HG03039 (cell line): ENCODE results near the gene DCAF11.

Experiments used
- ATAC-seq: cut with Tn5 transposase; IDR thresholded peaks from one replicate; pipeline ENCODE4 v1.9.1; 2021; ENCODE audit warnings: mild to moderate bottlenecking, moderate library complexity; ENCODE audit not compliant: unreplicated experiment

DCAF11 gene

DNA sequence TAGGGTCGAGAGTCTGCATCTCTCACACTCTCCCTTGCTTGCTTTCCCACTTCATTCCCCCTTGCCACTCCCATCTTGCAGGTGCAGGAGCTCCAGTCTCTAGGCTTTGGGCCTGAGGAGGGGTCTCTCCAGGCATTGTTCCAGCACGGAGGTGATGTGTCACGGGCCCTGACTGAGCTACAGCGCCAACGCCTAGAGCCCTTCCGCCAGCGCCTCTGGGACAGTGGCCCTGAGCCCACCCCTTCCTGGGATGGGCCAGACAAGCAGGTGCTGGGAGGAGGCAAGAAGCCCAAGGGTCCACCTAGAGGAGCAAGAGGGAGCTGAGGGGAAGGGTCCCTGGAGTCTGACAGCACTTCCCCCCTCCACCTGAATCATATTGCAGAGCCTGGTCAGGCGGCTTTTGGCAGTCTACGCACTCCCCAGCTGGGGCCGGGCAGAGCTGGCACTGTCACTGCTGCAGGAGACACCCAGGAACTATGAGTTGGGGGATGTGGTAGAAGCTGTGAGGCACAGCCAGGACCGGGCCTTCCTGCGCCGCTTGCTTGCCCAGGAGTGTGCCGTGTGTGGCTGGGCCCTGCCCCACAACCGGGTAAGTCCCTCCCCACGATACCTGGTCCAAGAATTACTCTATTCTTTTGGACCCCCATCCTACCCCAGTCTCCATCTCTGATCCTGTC, 37.0 kb downstream of the DCAF11 start:
- ATAC-seq = no peak

DNA sequence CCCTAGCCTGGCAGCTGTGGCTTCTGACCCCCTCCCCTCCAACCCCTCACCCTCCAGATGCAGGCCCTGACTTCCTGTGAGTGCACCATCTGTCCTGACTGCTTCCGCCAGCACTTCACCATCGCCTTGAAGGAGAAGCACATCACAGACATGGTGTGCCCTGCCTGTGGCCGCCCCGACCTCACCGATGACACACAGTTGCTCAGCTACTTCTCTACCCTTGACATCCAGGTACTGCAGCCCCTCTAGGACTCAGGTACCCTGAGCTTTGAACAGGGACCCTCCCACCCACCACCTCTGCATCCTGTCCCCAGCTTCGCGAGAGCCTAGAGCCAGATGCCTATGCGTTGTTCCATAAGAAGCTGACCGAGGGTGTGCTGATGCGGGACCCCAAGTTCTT, 40.5 kb downstream of the DCAF11 start:
- ATAC-seq = no peak

DNA sequence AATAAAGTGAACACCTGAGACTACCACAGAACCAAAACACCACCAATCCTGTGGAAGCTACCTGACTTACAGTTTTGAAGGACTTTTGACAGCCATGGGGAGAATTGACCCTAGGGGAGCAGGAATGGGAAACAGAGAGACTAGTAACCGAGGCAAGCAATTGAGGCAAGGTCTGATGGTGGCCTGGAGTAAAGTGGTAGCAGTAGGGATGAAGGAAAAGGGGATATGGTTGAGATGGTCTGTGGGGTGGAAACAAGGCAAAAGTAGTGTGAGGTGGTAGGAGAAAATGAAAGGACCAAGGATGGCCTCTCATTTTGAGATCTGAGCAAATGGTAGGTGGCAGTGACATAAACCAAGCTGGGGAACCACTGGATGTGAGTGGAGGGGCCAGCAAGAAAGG, 42.3 kb downstream of the DCAF11 start:
- ATAC-seq = no peak

DNA sequence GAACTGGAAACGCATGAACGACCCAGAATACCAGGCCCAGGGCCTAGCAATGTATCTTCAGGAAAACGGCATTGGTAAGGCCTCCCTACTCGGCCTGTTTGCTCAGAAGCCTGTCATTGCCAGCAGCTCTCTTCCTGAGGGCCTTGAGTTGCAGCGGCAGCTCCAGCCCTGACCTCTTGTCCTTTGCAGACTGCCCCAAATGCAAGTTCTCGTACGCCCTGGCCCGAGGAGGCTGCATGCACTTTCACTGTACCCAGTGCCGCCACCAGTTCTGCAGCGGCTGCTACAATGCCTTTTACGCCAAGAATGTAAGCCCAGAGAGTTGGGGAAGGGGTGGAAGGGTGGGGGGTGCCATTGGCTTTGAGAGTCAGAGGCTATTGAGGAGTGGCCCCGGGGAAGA, 42.8 kb downstream of the DCAF11 start:
- no peak for ATAC-seq

DNA sequence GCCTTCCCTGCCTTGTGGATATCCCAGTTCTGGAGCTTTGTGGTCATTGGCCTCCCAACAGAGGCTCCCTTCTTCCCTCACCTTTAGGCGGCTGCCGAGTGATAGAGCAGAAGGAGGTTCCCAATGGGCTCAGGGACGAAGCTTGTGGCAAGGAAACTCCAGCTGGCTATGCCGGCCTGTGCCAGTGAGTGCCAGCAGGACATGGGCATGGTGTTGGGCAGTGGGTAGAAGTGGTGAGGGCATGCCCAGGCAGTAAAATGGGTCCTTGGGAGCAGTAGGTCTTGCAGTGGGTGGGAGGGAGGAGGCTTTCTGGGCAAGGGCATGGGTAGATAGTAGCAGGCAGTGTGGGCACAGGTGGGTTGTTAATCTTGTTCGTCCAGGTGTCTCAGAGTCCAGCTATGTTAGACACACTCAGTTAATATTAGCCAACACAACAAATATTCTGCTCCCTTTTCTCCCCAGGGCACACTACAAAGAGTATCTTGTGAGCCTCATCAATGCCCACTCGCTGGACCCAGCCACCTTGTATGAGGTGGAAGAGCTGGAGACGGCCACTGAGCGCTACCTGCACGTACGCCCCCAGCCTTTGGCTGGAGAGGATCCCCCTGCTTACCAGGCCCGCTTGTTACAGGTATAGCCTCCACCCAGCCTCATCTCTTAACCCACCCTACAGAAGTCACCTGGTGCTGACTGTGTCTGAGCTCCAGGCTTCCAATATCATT, 45.4 kb downstream of the DCAF11 start:
- ATAC-seq = no peak

DNA sequence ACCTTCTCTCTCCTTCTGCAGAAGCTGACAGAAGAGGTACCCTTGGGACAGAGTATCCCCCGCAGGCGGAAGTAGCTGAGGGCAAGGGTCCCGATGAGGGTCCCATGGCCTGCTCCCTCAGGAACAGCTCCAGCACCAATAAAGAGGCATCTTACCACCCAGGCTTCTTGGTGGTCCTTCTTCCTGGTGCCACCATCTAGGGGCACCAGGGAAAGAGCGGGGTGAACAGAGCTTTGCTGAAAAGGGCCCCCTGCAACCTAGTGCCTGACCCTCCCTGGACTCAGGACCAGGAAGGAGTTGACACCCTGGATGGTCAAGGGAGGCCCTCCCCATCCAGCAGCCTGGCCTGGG, 45.9 kb downstream of the DCAF11 start:
- no peak for ATAC-seq

DNA sequence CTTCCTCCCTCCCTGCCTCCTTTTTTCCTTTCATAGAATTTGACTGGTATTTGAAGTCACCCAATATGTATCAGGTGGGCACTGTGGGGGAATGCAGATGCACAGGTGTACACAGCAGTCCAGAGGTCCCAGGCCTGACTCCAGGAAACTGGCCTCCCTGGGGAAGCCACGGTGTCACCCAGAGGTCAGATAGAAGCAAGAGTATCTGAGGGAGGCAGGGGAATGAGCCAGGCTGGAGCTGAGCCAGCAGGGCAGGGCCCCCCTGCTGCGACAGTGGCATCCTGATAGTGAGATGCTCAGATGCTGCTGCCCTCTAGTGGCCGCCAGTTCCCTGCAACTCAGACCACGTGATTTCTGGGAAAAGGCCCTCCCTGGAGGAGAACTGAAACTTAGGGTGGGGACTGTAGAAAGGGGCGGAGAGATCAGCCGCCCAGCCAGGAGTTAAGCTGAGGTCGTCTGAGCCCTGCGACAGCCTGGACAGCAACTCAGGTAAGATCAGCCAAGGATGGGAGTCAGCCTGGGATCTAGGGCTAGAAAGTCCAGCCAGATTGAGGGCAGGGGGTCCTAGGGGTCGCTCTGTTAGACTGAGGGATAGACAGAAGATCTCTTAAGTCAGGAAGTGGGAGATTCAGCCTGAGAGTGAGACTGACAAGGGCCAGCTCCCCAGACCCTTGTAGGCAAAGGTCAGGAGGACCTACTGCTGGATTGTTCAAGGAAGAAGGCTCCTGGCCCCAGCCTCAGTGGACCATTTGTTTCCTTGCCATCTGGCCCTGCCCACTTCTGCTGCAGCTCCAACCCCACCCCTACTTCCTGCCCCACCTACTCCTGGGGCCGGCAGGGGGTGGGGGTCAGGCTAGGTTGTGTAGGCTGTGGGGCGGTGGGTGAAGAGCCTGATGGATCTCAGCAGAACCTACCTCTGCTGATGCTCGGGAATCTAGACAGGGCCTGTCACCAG, 46.5 kb downstream of the DCAF11 start, which contains the start of gene IRF9:
IRF9 (plus strand) TSS at position 416 of the 955 bp plus-strand sequence. CDS start 880 bp downstream, outside the sequence.
- peak; percentile 68 for ATAC-seq

DNA sequence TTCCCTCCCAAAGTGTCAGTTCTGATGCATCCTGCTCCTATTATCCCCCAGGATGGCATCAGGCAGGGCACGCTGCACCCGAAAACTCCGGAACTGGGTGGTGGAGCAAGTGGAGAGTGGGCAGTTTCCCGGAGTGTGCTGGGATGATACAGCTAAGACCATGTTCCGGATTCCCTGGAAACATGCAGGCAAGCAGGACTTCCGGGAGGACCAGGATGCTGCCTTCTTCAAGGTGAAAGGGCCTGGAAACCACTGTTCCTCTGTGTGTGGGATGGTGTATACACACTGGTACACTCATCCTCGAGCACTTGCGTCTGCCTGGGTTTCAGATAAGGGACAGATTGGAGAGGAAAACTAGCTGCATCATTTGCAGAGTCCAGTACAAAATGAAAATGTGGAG, 47.5 kb downstream of the DCAF11 start:
- no peak for ATAC-seq

DNA sequence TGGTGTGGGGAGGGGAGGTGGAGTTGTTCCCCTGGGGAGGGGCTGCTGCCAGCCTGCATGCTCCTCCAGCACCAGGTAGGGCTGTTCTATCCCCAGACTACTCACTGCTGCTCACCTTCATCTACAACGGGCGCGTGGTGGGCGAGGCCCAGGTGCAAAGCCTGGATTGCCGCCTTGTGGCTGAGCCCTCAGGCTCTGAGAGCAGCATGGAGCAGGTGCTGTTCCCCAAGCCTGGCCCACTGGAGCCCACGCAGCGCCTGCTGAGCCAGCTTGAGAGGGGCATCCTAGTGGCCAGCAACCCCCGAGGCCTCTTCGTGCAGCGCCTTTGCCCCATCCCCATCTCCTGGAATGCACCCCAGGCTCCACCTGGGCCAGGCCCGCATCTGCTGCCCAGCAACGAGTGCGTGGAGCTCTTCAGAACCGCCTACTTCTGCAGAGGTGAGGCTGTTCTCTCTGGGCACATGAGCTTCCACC, 50.0 kb downstream of the DCAF11 start:
- ATAC-seq = no peak

DNA sequence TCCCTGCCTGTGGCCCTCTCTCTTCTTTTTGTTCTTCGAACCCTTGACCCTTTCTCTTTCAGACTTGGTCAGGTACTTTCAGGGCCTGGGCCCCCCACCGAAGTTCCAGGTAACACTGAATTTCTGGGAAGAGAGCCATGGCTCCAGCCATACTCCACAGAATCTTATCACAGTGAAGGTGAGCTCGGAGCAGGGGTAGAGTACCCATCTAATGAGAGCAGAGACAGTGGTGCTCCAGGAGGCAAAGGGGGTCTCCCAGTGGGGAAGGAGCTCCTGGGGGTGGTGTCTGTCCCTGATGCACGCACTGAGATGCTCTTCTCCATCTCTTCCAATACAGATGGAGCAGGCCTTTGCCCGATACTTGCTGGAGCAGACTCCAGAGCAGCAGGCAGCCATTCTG, 51.2 kb downstream of the DCAF11 start:
- ATAC-seq = no peak

DNA sequence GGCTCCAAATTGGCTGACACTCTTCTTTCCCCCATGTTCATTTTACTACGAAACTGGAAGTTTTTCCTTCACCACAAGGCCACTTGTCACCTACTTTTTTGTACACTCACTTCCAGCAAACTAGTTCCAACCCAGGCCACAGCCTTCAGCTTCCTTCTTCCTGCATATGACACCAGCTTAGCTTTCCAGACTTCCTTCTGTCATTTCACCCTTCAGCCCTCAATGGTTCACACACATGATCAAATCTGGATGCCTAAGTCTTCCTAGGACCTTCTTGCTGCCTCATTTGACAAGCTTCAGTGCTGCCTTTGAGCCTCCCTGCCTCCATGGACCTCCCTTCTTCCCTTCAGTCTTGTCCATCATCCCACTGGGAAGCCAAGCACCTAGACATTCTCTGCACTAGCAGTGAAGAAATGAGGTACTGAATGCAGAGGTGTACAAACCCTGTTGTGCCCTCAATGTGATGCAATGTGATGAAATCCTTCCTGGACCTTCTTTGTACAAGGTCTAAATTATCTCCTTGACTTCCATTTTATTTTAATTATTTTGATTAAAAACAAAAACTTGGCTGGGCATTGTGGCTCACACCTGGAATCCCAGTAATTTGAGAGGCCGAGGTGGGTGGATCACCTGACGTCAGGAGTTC, 53.0 kb downstream of the DCAF11 start:
- no peak for ATAC-seq

DNA sequence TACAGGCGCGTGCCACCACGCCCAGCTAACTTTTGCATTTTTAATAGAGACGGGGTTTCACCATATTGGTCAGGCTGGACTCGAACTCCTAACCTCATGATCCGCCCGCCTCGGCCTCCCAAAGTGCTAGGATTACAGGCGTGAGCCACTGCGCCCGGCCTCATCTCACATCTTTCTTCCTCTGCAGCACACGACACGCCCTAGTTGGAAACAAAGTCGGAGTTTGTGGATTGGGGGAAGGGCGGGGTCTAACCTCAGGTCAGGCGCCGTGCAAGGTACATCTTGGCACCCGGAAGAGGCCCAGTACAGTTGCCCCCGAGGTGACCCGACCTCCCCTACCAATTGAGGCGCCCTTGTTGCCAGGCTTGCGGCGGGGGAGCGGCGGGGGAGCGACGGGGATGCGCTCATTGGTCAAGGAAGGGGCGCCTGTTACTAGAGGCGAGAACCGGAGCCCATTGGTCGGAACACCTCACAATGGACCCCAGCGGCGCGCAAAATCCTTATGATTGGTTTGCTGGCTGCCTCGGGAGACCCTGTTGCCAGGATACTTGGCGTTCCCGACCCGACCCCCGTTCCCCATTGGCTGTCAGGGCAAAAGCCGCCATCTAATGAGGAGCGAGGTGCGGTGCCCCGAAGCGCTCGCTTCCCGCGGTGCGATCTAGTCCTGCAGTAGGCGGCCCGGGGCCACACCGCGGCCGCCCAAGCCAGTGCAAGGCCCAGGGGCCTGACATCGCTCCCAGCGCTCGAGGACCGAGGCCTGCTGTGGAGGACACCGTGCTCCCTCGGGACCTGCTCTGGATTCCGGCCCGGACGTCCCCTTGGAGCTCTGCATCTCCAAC, 57.1 kb downstream of the DCAF11 start, which contains the start of gene REC8:
REC8 (plus strand) TSS at position 659 of the 839 bp plus-strand sequence. CDS start 473 bp downstream, outside the sequence.
- ATAC-seq = peak; percentile 42

DNA sequence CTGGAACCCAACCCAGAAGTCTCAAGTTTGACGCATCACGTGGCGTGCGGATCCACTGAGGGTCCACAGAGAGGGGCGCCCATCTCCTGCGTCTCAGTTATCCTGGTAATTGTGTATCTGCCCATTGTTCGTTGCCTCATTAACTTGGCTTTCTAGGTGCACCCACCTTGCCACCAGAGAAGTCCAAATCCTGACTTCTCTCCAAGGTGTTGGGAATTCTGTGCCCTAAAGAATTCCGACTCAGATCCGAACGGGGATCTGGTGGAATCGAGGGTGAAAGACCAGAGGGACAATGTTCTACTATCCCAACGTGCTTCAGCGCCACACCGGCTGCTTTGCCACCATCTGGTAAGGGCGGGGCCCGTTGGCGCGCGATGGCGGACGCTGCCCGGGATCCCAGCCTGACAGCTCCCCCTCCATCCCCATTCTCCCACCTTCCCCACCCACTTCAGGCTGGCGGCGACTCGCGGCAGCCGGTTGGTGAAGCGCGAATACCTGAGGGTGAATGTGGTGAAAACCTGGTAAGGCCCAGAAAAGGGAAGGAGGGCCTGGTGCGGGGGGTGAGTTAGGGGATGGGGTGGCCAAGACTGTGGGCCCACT, 57.8 kb downstream of the DCAF11 start:
- no peak for ATAC-seq

DNA sequence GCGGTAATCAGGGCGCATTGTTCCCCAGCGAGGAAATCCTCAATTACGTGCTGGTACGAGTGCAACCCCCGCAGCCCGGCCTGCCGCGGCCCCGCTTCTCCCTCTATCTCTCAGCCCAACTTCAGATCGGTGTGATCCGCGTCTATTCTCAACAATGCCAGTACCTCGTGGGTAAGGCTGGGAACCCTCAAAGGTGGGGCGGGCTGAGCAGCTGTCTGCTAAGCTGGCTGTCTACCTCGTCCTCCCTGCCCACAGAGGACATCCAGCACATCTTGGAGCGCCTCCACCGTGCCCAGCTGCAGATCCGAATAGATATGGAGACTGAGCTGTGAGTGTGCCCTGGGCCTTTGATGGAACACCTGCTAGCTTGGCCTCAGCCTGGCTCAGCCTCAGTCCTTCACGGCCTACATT, 58.3 kb downstream of the DCAF11 start:
- no peak for ATAC-seq
